Measurements from ENCODE around the gene GRIK2. TPM values are rescaled to one million over a fixed set of nuclear protein-coding genes. Genes with fewer than 3 reads are reported as not detected.

The GRIK2 gene
- total RNA-seq, 1 experiment from 2014 or later, result 0.70 TPM

DNA sequence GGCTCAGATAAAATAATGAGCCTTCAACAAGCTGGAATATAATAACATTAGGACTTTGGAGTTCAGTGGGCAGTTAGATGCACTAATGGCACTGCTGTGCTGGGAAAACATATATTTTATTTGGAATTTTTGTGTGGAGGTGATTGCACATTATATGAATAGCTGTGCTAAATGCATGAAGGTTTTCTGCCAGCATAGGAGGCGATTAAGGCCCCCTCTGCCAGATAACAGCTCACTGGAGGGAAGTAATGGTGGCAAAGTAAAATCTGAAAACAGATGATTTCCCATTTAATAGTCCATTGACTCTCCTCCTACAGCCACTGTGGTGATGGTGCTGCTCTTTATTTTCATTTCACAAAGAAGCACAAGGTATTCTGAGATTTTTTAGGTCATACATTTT lies 326.0 kb downstream of the GRIK2 start:
- H3K23ac ChIP-seq (ENCODE audit: insufficient read length, low read depth, low read length), result no peak overlapping the region
- 0 out of 7 replicates have a peak overlapping the region, but pooled peaks of 2 of the 3 experiments have one; percentile 29 to 68 for H3K27ac Mint-ChIP-seq
- no peaks in the 10 kb centered on the region for H3K27me3 Mint-ChIP-seq (ENCODE audit: low read depth)
- H3K14ac ChIP-seq (ENCODE audit: insufficient read depth, low read length), result no peak overlapping the region
- no peaks in the 10 kb centered on the region for H3K79me1 ChIP-seq (ENCODE audit: insufficient read depth, low read depth, low read length, poor library complexity, severe bottlenecking)
- H4K91ac ChIP-seq (ENCODE audit: insufficient read length, low read depth, low read length), result no peak overlapping the region
- H2BK12ac ChIP-seq (ENCODE audit: insufficient read length, low read depth, low read length), result no peak overlapping the region
- peaks cover 41 to 46% of the 10 kb centered on the region in 2 experiments for H3K4me1 Mint-ChIP-seq
- H2BK20ac ChIP-seq (ENCODE audit: low read depth, low read length, poor library complexity, severe bottlenecking), result no peak overlapping the region
- H3K9me3 Mint-ChIP-seq, result no peaks in the 10 kb centered on the region
- H3K79me2 ChIP-seq (ENCODE audit: insufficient read depth, low read length), result no peaks in the 10 kb centered on the region
- H2AK5ac ChIP-seq (ENCODE audit: insufficient read length, low read length), result no peak overlapping the region
- no peaks in the 10 kb centered on the region for H3K36me3 Mint-ChIP-seq (ENCODE audit: insufficient read depth in 1 of 3, low read depth in 3 of 3)
- H3K4me3 Mint-ChIP-seq, result no peak overlapping the region
- TF ChIP-seq, protein P1, sequence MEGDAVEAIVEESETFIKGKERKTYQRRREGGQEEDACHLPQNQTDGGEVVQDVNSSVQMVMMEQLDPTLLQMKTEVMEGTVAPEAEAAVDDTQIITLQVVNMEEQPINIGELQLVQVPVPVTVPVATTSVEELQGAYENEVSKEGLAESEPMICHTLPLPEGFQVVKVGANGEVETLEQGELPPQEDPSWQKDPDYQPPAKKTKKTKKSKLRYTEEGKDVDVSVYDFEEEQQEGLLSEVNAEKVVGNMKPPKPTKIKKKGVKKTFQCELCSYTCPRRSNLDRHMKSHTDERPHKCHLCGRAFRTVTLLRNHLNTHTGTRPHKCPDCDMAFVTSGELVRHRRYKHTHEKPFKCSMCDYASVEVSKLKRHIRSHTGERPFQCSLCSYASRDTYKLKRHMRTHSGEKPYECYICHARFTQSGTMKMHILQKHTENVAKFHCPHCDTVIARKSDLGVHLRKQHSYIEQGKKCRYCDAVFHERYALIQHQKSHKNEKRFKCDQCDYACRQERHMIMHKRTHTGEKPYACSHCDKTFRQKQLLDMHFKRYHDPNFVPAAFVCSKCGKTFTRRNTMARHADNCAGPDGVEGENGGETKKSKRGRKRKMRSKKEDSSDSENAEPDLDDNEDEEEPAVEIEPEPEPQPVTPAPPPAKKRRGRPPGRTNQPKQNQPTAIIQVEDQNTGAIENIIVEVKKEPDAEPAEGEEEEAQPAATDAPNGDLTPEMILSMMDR (conservative IDR thresholded peaks at IDR 0.05), result no peak
- H3K27ac ChIP-seq (ENCODE audit: insufficient read length, low read depth, low read length), result no peak overlapping the region
- H2BK5ac ChIP-seq (ENCODE audit: insufficient read length, low read length), result no peak overlapping the region
- H3T11ph ChIP-seq (ENCODE audit: low read length), result no peak overlapping the region
- H4K20me1 ChIP-seq (ENCODE audit: control insufficient read depth, insufficient read depth, insufficient read length), result no peaks in the 10 kb centered on the region
- H3K56ac ChIP-seq (ENCODE audit: insufficient read length, low read depth, low read length), result no peak overlapping the region
- no peak overlapping the region for H2BK120ac ChIP-seq (ENCODE audit: low read depth, low read length, poor library complexity, severe bottlenecking)
- no peaks in the 10 kb centered on the region for H3K27me3 ChIP-seq (ENCODE audit: insufficient read depth, low read length)
- no CpG with 5 or more reads among the region's 1 CpG for WGBS (ENCODE audit: extremely low coverage, insufficient read length, low lambda C conversion rate)
- no peak overlapping the region for H2AFZ ChIP-seq (ENCODE audit: low read length)
- H3K4me2 ChIP-seq (ENCODE audit: insufficient read depth, insufficient read length, low read length), result no peak overlapping the region
- H3K4me1 ChIP-seq (ENCODE audit: insufficient read depth, low read length), result peaks cover 4% of the 10 kb centered on the region; the same call in 1 of the 2 replicates
- H4K5ac ChIP-seq (ENCODE audit: insufficient read length, low read depth, low read length), result no peak overlapping the region
- H2BK15ac ChIP-seq (ENCODE audit: low read depth, low read length), result no peak overlapping the region
- no peak for DNase-seq
- H3K9ac ChIP-seq (ENCODE audit: extremely low read depth, insufficient read length, low read length), result no peak overlapping the region
- no peak overlapping the region for H3K4ac ChIP-seq (ENCODE audit: low read depth, low read length)
- H3K18ac ChIP-seq (ENCODE audit: insufficient read length, low read depth, low read length), result no peak overlapping the region
- no peak overlapping the region for H4K8ac ChIP-seq (replicated peaks; ENCODE audit: insufficient read length, low read depth, low read length)
- no peaks in the 10 kb centered on the region for H3K23me2 ChIP-seq (ENCODE audit: insufficient read length, low read depth, low read length, poor library complexity, severe bottlenecking)
- H3K9me3 ChIP-seq (ENCODE audit: control insufficient read depth, low read depth, low read length), result no peaks in the 10 kb centered on the region

Data from H9 (cell line).